GM06990 (cell line): ENCODE measurements around the gene FANCG.

Experiments used
- DNase-seq: peaks from one replicate; pipeline ENCODE4 v3.0.0-alpha.2; 2011; ENCODE audit not compliant: insufficient read length; ENCODE audit errors: extremely low read depth
- H3K27me3 ChIP-seq: replicated peaks from 2 replicates; pipeline ENCODE4 v1.6.0; 2011; ENCODE audit warnings: low read length; ENCODE audit not compliant: control insufficient read depth, insufficient read depth
- H3K36me3 ChIP-seq: 2 replicates; pipeline ENCODE4 v1.5.1; 2011; ENCODE audit warnings: low read length; ENCODE audit not compliant: control insufficient read depth, insufficient read depth
- H3K4me3 ChIP-seq: replicated peaks from 2 replicates; pipeline ENCODE4 v1.5.1; 2011; ENCODE audit warnings: low read depth, mild to moderate bottlenecking, control low read depth, low read length
- CTCF ChIP-seq: IDR thresholded peaks from 2 replicates; pipeline ENCODE4 v1.5.1; 2011; ENCODE audit warnings: low read length, control low read depth, mild to moderate bottlenecking, inconsistent platforms; ENCODE audit not compliant: insufficient read depth, poor library complexity, severe bottlenecking

The FANCG gene

GRCh38 chr9:35072461-35073278, 7.1 kb downstream of the FANCG start, which contains the start of gene VCP:
VCP (minus strand) TSS chr9:35072625; CDS start chr9:35072353, 272 bp downstream.
- peaks cover 12% of the 10 kb centered on the region for H3K36me3 ChIP-seq

GRCh38 chr9:35071814-35072460, 7.8 kb downstream of the FANCG start:
- H3K36me3 ChIP-seq: peaks cover 15% of the 10 kb centered on the region
- peak overlapping the region; percentile 85 for H3K4me3 ChIP-seq
- H3K27me3 ChIP-seq: no peaks in the 10 kb centered on the region
- DNase-seq: peak; percentile 91
- TF ChIP-seq CTCF: peak; percentile 20

More at GRCh38 chr9:35072461-35073278, 7.1 kb downstream of the FANCG start, which contains the start of gene VCP:
- H3K27me3 ChIP-seq: no peaks in the 10 kb centered on the region
- DNase-seq: peak; percentile 99
- H3K4me3 ChIP-seq: peak within 1 kb of the TSS; percentile 85
- no peak for TF ChIP-seq CTCF

- Histone ChIP-seq H3K36me3 (peaks cover 20% of the 10 kb centered on the region), H3K27me3 (no peaks in the 10 kb centered on the region), H3K4me3 (peak overlapping the region; percentile 85)
- TF ChIP-seq CTCF: no peak
- no peak for DNase-seq
Measured at GRCh38 chr9:35070823-35071813, 8.6 kb downstream of the FANCG start.

GRCh38 chr9:35069020-35069419, 10.7 kb downstream of the FANCG start:
- H3K4me3 ChIP-seq: no peak overlapping the region
- DNase-seq: no peak
- H3K36me3 ChIP-seq: peaks cover 26% of the 10 kb centered on the region

More at GRCh38 chr9:35069020-35069419, 10.7 kb downstream of the FANCG start:
- no peak for TF ChIP-seq CTCF
- no peaks in the 10 kb centered on the region for H3K27me3 ChIP-seq
